A549 (cell line): ENCODE results near the gene ARAP1. TPM values are rescaled to one million over a fixed set of nuclear protein-coding genes. Genes with fewer than 3 reads are reported as not detected.

Experiments
- ATAC-seq, 2 experiments: fragments of 200-7000 bp in 1 of 2; fragments of >200 bp in 1 of 2; cut with Nextera tagmentation in 1 of 2; cut with Tn5 transposase in 1 of 2; 3 replicates each; pipeline versions ENCODE4 v1.8.0 to v1.9.1; 2018 to 2020; ENCODE audit warnings: mild to moderate bottlenecking in 1 of 2, moderate library complexity in 1 of 2
- CTCF ChIA-PET: fragments of 300-600 bp; sonication (Branson Sonifier 250); formaldehyde crosslinking; extraction: SDS; loops from one replicate; lab custom pipeline; 2021; ENCODE audit warnings: antibody characterized with exemption, inconsistent platforms; lab: Yijun Ruan, JAX
- POLR2A ChIA-PET: fragments of 350-600 bp; formaldehyde crosslinking; extraction: SDS; loops from one replicate; lab custom pipeline; 2021; ENCODE audit warnings: antibody characterized with exemption, inconsistent platforms; lab: Yijun Ruan, JAX
- DNase-seq, 2 experiments: peaks; one replicate each; pipeline versions ENCODE4 v3.0.0 to v3.0.0-alpha.2; 2011 to 2016; ENCODE audit warnings: low read depth in 1 of 2, low spot score in 1 of 2
- FAIRE-seq: peaks from 2 replicates; lab custom pipeline; 2011; peaks lifted over from hg19 to GRCh38; lab: Jason Lieb, UNC
- H3K27ac ChIP-seq, 2 experiments: fragments of >200 bp; sonication (Bioruptor Twin); formaldehyde crosslinking; 3 replicates each; pipeline ENCODE4 v1.5.1; 2016 to 2017
- H3K4me1 ChIP-seq: fragments of >200 bp; sonication (Bioruptor Twin); formaldehyde crosslinking; 3 replicates; pipeline ENCODE4 v1.6.1; 2016
- H3K4me2 ChIP-seq: fragments of >200 bp; sonication (Bioruptor Twin); formaldehyde crosslinking; 3 replicates; pipeline ENCODE4 v1.6.1; 2016
- H3K4me3 ChIP-seq: fragments of >200 bp; sonication (Bioruptor Twin); formaldehyde crosslinking; 3 replicates; pipeline ENCODE4 v1.5.1; 2016
- H3K9me3 ChIP-seq: fragments of >200 bp; sonication (Bioruptor Twin); formaldehyde crosslinking; 3 replicates; pipeline ENCODE4 v1.6.1; 2016
- ATOH8 ChIP-seq: fragments of 250-450 bp; sonication (Bioruptor Pico); IDR thresholded peaks from 2 replicates; pipeline ENCODE4 v1.5.0; 2020; ENCODE audit warnings: low read depth, mild to moderate bottlenecking, moderate library complexity
- CBX2 ChIP-seq: fragments of 200-600 bp; sonication (generic); IDR thresholded peaks from 2 replicates; pipeline ENCODE4 v1.6.1; 2016; ENCODE audit warnings: low read depth, mild to moderate bottlenecking, borderline replicate concordance
- CBX8 ChIP-seq: fragments of 200-600 bp; sonication (generic); IDR thresholded peaks from 2 replicates; pipeline ENCODE4 v1.6.1; 2016
- CTCF ChIP-seq: fragments of >200 bp; sonication (Bioruptor Twin); formaldehyde crosslinking; IDR thresholded peaks from 3 replicates; pipeline ENCODE4 v1.5.1; 2016
- EHMT2 ChIP-seq: fragments of 200-600 bp; sonication (generic); IDR thresholded peaks from 2 replicates; pipeline ENCODE4 v1.6.1; 2016; ENCODE audit warnings: antibody characterized with exemption, low read depth, mild to moderate bottlenecking, moderate library complexity
- ELK1 ChIP-seq: fragments of 150-350 bp; IDR thresholded peaks from 2 replicates; pipeline ENCODE4 v1.6.1; 2014; ENCODE audit warnings: low read depth, mild to moderate bottlenecking, low read length
- EP300 ChIP-seq, 2 experiments: fragments of >200 bp; sonication (Bioruptor Twin); formaldehyde crosslinking; IDR thresholded peaks; 2 replicates in 1 of 2; 3 replicates in 1 of 2; pipeline ENCODE4 v1.6.1; 2016 to 2017
- FOSL2 ChIP-seq, 2 experiments: fragments of 450-650 bp in 1 of 2; fragments of >200 bp in 1 of 2; sonication (Bioruptor Twin) in 1 of 2; formaldehyde crosslinking; IDR thresholded peaks; 2 replicates each; pipeline versions ENCODE4 v1.5.0 to v1.6.1; 2016 to 2020; ENCODE audit warnings: mild to moderate bottlenecking in 1 of 2, moderate library complexity in 1 of 2
- GATA3 ChIP-seq: IDR thresholded peaks from 2 replicates; pipeline ENCODE4 v1.6.1; 2012; ENCODE audit warnings: borderline replicate concordance
- MAFK ChIP-seq: fragments of 450-650 bp; IDR thresholded peaks from 2 replicates; pipeline ENCODE4 v1.6.1; 2014; ENCODE audit not compliant: partially characterized antibody
- MYC ChIP-seq: IDR thresholded peaks from 2 replicates; pipeline ENCODE4 v1.6.1; 2012; ENCODE audit warnings: mild to moderate bottlenecking, inconsistent platforms, low read length, improper control_type of control experiment, borderline replicate concordance
- PBX3 ChIP-seq: IDR thresholded peaks from 2 replicates; pipeline ENCODE4 v1.6.1; 2012
- PHF8 ChIP-seq: fragments of 200-600 bp; sonication (generic); IDR thresholded peaks from 2 replicates; pipeline ENCODE4 v1.6.1; 2016; ENCODE audit warnings: low read depth, mild to moderate bottlenecking, antibody characterized with exemption, moderate library complexity, borderline replicate concordance
- POLR2A ChIP-seq: IDR thresholded peaks from 2 replicates; pipeline ENCODE4 v1.6.1; 2012; ENCODE audit warnings: mild to moderate bottlenecking, low read length
- POLR2AphosphoS2 ChIP-seq: conservative IDR thresholded peaks from 2 replicates; pipeline ENCODE4 v1.6.1; 2012; ENCODE audit warnings: low read length, improper control_type of control experiment, inconsistent platforms
- RAD21 ChIP-seq, 2 experiments: fragments of >200 bp in 1 of 2; sonication (Bioruptor Twin) in 1 of 2; formaldehyde crosslinking in 1 of 2; IDR thresholded peaks in 1 of 2; conservative IDR thresholded peaks in 1 of 2; 2 replicates in 1 of 2; 3 replicates in 1 of 2; pipeline ENCODE4 v1.6.1; 2012 to 2018; ENCODE audit warnings: inconsistent platforms in 1 of 2
- RARB ChIP-seq: fragments of 250-450 bp; sonication (Bioruptor Pico); IDR thresholded peaks from 2 replicates; pipeline ENCODE4 v1.8.0; 2021; ENCODE audit warnings: mild to moderate bottlenecking, moderate library complexity
- RCOR1 ChIP-seq: fragments of 150-350 bp; IDR thresholded peaks from 2 replicates; pipeline ENCODE4 v1.6.1; 2014; ENCODE audit warnings: antibody characterized with exemption, low read length, low read depth
- REST ChIP-seq: fragments of 200-600 bp; sonication (generic); IDR thresholded peaks from 2 replicates; pipeline ENCODE4 v1.6.1; 2016; ENCODE audit warnings: antibody characterized with exemption, mild to moderate bottlenecking, moderate library complexity
- RFX5 ChIP-seq: fragments of 450-650 bp; IDR thresholded peaks from 2 replicates; pipeline ENCODE4 v1.7.1; 2014; ENCODE audit warnings: antibody characterized with exemption, mild to moderate bottlenecking, moderate library complexity
- RNF2 ChIP-seq: fragments of 200-600 bp; sonication (generic); IDR thresholded peaks from 2 replicates; pipeline ENCODE4 v1.6.1; 2016; ENCODE audit warnings: low read depth, mild to moderate bottlenecking, antibody characterized with exemption, moderate library complexity, borderline replicate concordance
- SMC3 ChIP-seq: fragments of >200 bp; sonication (Bioruptor Twin); formaldehyde crosslinking; IDR thresholded peaks from 3 replicates; pipeline ENCODE4 v1.6.1; 2018; ENCODE audit warnings: inconsistent platforms
- TP53 ChIP-seq: fragments of 250-450 bp; sonication (Bioruptor Pico); IDR thresholded peaks from 2 replicates; pipeline ENCODE4 v1.5.0; 2021; ENCODE audit warnings: mild to moderate bottlenecking, moderate library complexity
- ZC3H11A ChIP-seq: fragments of 450-650 bp; IDR thresholded peaks from 2 replicates; pipeline ENCODE4 v1.6.1; 2014; ENCODE audit warnings: antibody characterized with exemption, mild to moderate bottlenecking
- ZFP36 ChIP-seq: fragments of 450-650 bp; IDR thresholded peaks from 2 replicates; pipeline ENCODE4 v1.6.1; 2014; ENCODE audit warnings: borderline replicate concordance; ENCODE audit not compliant: partially characterized antibody
- ZNF302 ChIP-seq: fragments of 250-450 bp; sonication (Bioruptor Pico); IDR thresholded peaks from 2 replicates; pipeline ENCODE4 v1.9.0; 2021; ENCODE audit warnings: inconsistent platforms, mild to moderate bottlenecking, moderate library complexity
- WGBS: methylation state at CpG from one replicate; pipeline ENCODE4 v1.1.6; 2017; ENCODE audit errors: missing lambda C conversion rate; 5-methylcytosine and 5-hydroxymethylcytosine counted together
- polyA plus RNA-seq, 4 experiments: library from polyadenylated mRNA; depleted of rRNA in 3 of 4; stranded (reverse); fragments of >200 nt; fragmentation: RNase III in 1 of 4; extraction: RNeasy Plus Mini Kit Qiagen cat#74134 plus additional on column Dnase treatment in 1 of 4; gene quantifications; 2 replicates in 3 of 4; 3 replicates in 1 of 4; pipeline ENCODE4 v1.2.3, GENCODE V29; 2011 to 2017

Gene ARAP1
- polyA plus RNA-seq, 2 of the 4 experiments (the other 2 are of a cell fraction): 29.5 to 30.1 TPM

GRCh38 chr11:72655896-72656464 is 96.2 kb downstream of the ARAP1 start:
- no peaks in the 10 kb centered on the region for H3K4me1 ChIP-seq
- no peak overlapping the region for H3K4me3 ChIP-seq
- no peak for ATAC-seq
- 52% methylated on average over 11 of the region's 11 CpGs for WGBS
- no peak overlapping the region for H3K4me2 ChIP-seq
- POLR2A ChIA-PET: no interaction called here
- TF ChIP-seq ZFP36: no peak
- TF ChIP-seq MYC: no peak
- no peak for TF ChIP-seq PHF8
- no peak for TF ChIP-seq RARB (CRISPR knock-in tag)
- TF ChIP-seq CBX8: no peak
- no peak for TF ChIP-seq CBX2
- TF ChIP-seq EP300 (IDR thresholded peaks at IDR 0.05): no peak
- TF ChIP-seq RCOR1: no peak
- TF ChIP-seq ATOH8: no peak
- TF ChIP-seq GATA3: no peak
- TF ChIP-seq POLR2A: no peak
- TF ChIP-seq PBX3: no peak
- TF ChIP-seq TP53 (CRISPR knock-in tag): no peak
- TF ChIP-seq ZNF302 (CRISPR knock-in tag): no peak
- TF ChIP-seq ZC3H11A: no peak
- TF ChIP-seq RAD21 (conservative IDR thresholded peaks at IDR 0.05 in 1 of 2, IDR thresholded peaks at IDR 0.05 in 1 of 2): no peak
- TF ChIP-seq MAFK: no peak
- no peak for TF ChIP-seq EHMT2
- TF ChIP-seq, all 56 proteins: peak for 0
- CTCF ChIA-PET: interaction anchor here (0.7 to 6.3 kb wide), 4 partner anchors 10 to 898 kb away, joined by 3 to 33 read pairs (median 3); no protein-coding TSS in a partner anchor
- FAIRE-seq (no peak), DNase-seq (no peak)
- H3K9me3 ChIP-seq: no peaks in the 10 kb centered on the region
- H3K27ac ChIP-seq: no peak overlapping the region

GRCh38 chr11:72655014-72655413 is 97.2 kb downstream of the ARAP1 start:
- DNase-seq: no peak
- no peak for FAIRE-seq
- 53% methylated on average over 6 of the region's 8 CpGs for WGBS
- Histone ChIP-seq H3K27ac (no peak overlapping the region), H3K4me1 (no peaks in the 10 kb centered on the region), H3K4me2 (no peak overlapping the region), H3K4me3 (no peak overlapping the region), H3K9me3 (no peaks in the 10 kb centered on the region)
- POLR2A ChIA-PET: no interaction called here
- ATAC-seq: no peak
- CTCF ChIA-PET: interaction anchor here (1.1 to 6.3 kb wide), 4 partner anchors 12 to 56 kb away, joined by 3 to 33 read pairs (median 11); no protein-coding TSS in a partner anchor
- TF ChIP-seq ELK1 (no peak), GATA3 (no peak), EP300 (IDR thresholded peaks at IDR 0.05) (no peak), FOSL2 (IDR thresholded peaks at IDR 0.05) (no peak), FOSL2 (CRISPR knock-in tag; IDR thresholded peaks at IDR 0.05) (no peak), POLR2AphosphoS2 (no peak), RNF2 (no peak), REST (no peak), RFX5 (no peak), CBX2 (no peak), SMC3 (no peak), CTCF (no peak)
